Measurements from ENCODE around the gene GPRC6A. TPM values are rescaled to one million over a fixed set of nuclear protein-coding genes. Genes with fewer than 3 reads are reported as not detected.

GPRC6A gene
- total RNA-seq, 1 experiment from 2014 or later: not detected

GRCh38 chr6:116745176-116745575 lies 83.7 kb downstream of the GPRC6A start:
- CTCF ChIA-PET: no interaction called here

More at GRCh38 chr6:116745176-116745575, 83.7 kb downstream of the GPRC6A start:
- TF ChIP-seq CTCF (conservative IDR thresholded peaks at IDR 0.05; ENCODE audit: low read depth, low read length) (no peak), EZH2 (IDR thresholded peaks at IDR 0.05; ENCODE audit: borderline replicate concordance, low read depth, low read length, poor library complexity, severe bottlenecking) (no peak)
- Histone ChIP-seq H3K36me3 (ENCODE audit: insufficient read depth, low read length, poor library complexity, severe bottlenecking) (no peaks in the 10 kb centered on the region), H3K27me3 (replicated peaks; ENCODE audit: insufficient read depth, low read depth, low read length, poor library complexity) (no peaks in the 10 kb centered on the region), H3K4me3 (ENCODE audit: low read depth, low read length, poor library complexity, severe bottlenecking) (no peak overlapping the region), H3K9me3 (ENCODE audit: low read depth, low read length, poor library complexity, severe bottlenecking) (peaks cover 6% of the 10 kb centered on the region), H3K4me1 (ENCODE audit: insufficient read depth, low read length, poor library complexity, severe bottlenecking) (peaks cover 9% of the 10 kb centered on the region), H3K27ac (ENCODE audit: low read depth, low read length, poor library complexity, severe bottlenecking) (no peak overlapping the region)
- POLR2A ChIA-PET (ENCODE audit: low non-redundant PET): no interaction called here
- intact Hi-C loops (cut with micrococcal nuclease; ENCODE audit: unreplicated experiment): no loop called here
- no peak for DNase-seq (ENCODE audit: low spot score)
- no TSS peak for BruUV-seq (replicated peaks)

Other genes starting within 250 kb of the GPRC6A start
- gene RSPH4A, start 212.6 kb downstream of the GPRC6A start, total RNA-seq (2021): 0.24 and 0.26 TPM in 2 replicates
- gene ZUP1, start 160.3 kb downstream of the GPRC6A start, total RNA-seq (2021): 18.2 and 19.0 TPM in 2 replicates
- 17.3 and 19.4 TPM in 2 replicates for gene KPNA5, start 147.9 kb downstream of the GPRC6A start, total RNA-seq (2021)
- gene FAM162B, start 63.4 kb downstream of the GPRC6A start, total RNA-seq (2021): 0.81 and 0.97 TPM in 2 replicates
- gene RFX6, start 48.2 kb upstream of the GPRC6A start, total RNA-seq (2021): not detected in 2 replicates

Measured in A673 (cell line).